GM12878 (cell line): ENCODE measurements around the gene SREK1. TPM values are rescaled to one million over a fixed set of nuclear protein-coding genes. Genes with fewer than 3 reads are reported as not detected.

ENCODE experiments used
- ATAC-seq: fragments of 200-7000 bp; cut with Tn5 transposase; 3 replicates; pipeline ENCODE4 v1.9.1; 2020; ENCODE audit warnings: mild to moderate bottlenecking, moderate library complexity
- BruUV-seq: library from RNA; stranded (reverse); fragments of 400-500 nt; replicated peaks from 2 replicates; lab custom pipeline; 2021; lab: Mats Ljungman, UMichigan
- CTCF ChIA-PET: fragments of 300-600 bp; sonication (Branson Sonifier 250); formaldehyde crosslinking; extraction: SDS; loops from one replicate; lab custom pipeline; 2021; ENCODE audit warnings: inconsistent platforms; lab: Yijun Ruan, JAX
- POLR2A ChIA-PET: fragments of 350-600 bp; formaldehyde crosslinking; extraction: SDS; loops from one replicate; lab custom pipeline; 2021; ENCODE audit warnings: inconsistent platforms; lab: Charles Lee
- RAD21 ChIA-PET: fragments of 300-600 bp; sonication (Branson Sonifier 250); formaldehyde crosslinking; loops from one replicate; lab custom pipeline; 2023; ENCODE audit warnings: antibody characterized with exemption; ENCODE audit not compliant: unreplicated experiment; lab: Charles Lee
- SMC1A ChIA-PET: fragments of 300-600 bp; sonication (Branson Sonifier 250); formaldehyde crosslinking; loops from one replicate; lab custom pipeline; 2023; ENCODE audit not compliant: unreplicated experiment, uncharacterized antibody; lab: Charles Lee
- DNase-seq: peaks from one replicate; pipeline ENCODE4 v3.0.0-alpha.2; 2011; ENCODE audit warnings: low read depth, low spot score
- FAIRE-seq: peaks from 3 replicates; lab custom pipeline; 2011; peaks lifted over from hg19 to GRCh38; lab: Jason Lieb, UNC
- H2AFZ ChIP-seq: 2 replicates; pipeline ENCODE4 v1.6.0; 2011; ENCODE audit warnings: low read depth, low read length, control low read depth; ENCODE audit not compliant: control insufficient read depth
- H3K27ac ChIP-seq: 2 replicates; pipeline ENCODE4 v1.5.1; 2011; ENCODE audit warnings: control low read depth; ENCODE audit not compliant: control insufficient read depth, insufficient read depth
- H3K27me3 ChIP-seq, 2 experiments: replicated peaks in 1 of 2; 2 replicates each; pipeline versions ENCODE4 v1.6.0 to v1.6.1; 2011; ENCODE audit warnings: low read length in 1 of 2; ENCODE audit not compliant: control insufficient read depth in 2 of 2, insufficient read depth in 2 of 2
- H3K36me3 ChIP-seq, 2 experiments: 2 replicates each; pipeline ENCODE4 v1.5.1; 2011; ENCODE audit warnings: low read length in 1 of 2; ENCODE audit not compliant: control insufficient read depth in 2 of 2, insufficient read depth in 2 of 2
- H3K4me1 ChIP-seq: 2 replicates; pipeline ENCODE4 v1.6.1; 2011; ENCODE audit warnings: mild to moderate bottlenecking, low read length, moderate library complexity, mixed read lengths; ENCODE audit not compliant: control insufficient read depth, insufficient read depth
- H3K4me2 ChIP-seq: 2 replicates; pipeline ENCODE4 v1.6.0; 2011; ENCODE audit warnings: control low read depth; ENCODE audit not compliant: control insufficient read depth, insufficient read depth
- H3K4me3 ChIP-seq: fragments of 200-600 bp; sonication (generic); 2 replicates; pipeline ENCODE4 v1.5.1; 2016
- H3K79me2 ChIP-seq: 2 replicates; pipeline ENCODE4 v1.6.0; 2011; ENCODE audit warnings: low read length; ENCODE audit not compliant: control insufficient read depth, insufficient read depth
- H3K9ac ChIP-seq: 2 replicates; pipeline ENCODE4 v1.8.0; 2011; ENCODE audit warnings: low read length, control low read depth, mixed read lengths; ENCODE audit not compliant: control insufficient read depth, insufficient read depth
- H3K9me3 ChIP-seq: replicated peaks from 3 replicates; pipeline ENCODE4 v1.5.1; 2011; ENCODE audit warnings: mild to moderate bottlenecking, low read length; ENCODE audit not compliant: control insufficient read depth, insufficient read depth
- H4K20me1 ChIP-seq: 2 replicates; pipeline ENCODE4 v1.6.0; 2011; ENCODE audit not compliant: control insufficient read depth, insufficient read depth
- EGR1 ChIP-seq, 2 experiments: IDR thresholded peaks; 1 replicate in 1 of 2; 2 replicates in 1 of 2; pipeline ENCODE4 v1.6.1; 2011 to 2012; ENCODE audit warnings: low read depth in 2 of 2, low read length in 2 of 2, borderline replicate concordance in 1 of 2, mild to moderate bottlenecking in 1 of 2, moderate library complexity in 1 of 2
- ELK1 ChIP-seq: IDR thresholded peaks from 2 replicates; pipeline ENCODE4 v1.6.1; 2012; ENCODE audit warnings: low read depth, low read length, improper control_type of control experiment
- EP300 ChIP-seq, 2 experiments: fragments of 150-350 bp in 1 of 2; IDR thresholded peaks; 2 replicates each; pipeline ENCODE4 v1.6.1; 2011 to 2012; ENCODE audit warnings: low read depth in 2 of 2, low read length in 2 of 2, borderline replicate concordance in 1 of 2, improper control_type of control experiment in 1 of 2, inconsistent platforms in 1 of 2; ENCODE audit not compliant: control insufficient read depth in 1 of 2
- ETV6 ChIP-seq, 2 experiments: fragments of 450-650 bp in 1 of 2; IDR thresholded peaks in 1 of 2; conservative IDR thresholded peaks in 1 of 2; 2 replicates each; pipeline ENCODE4 v1.6.1; 2014; ENCODE audit warnings: antibody characterized with exemption in 1 of 2, borderline replicate concordance in 1 of 2, low read depth in 1 of 2, mild to moderate bottlenecking in 1 of 2, moderate library complexity in 1 of 2
- KAT2A ChIP-seq: conservative IDR thresholded peaks from 2 replicates; pipeline ENCODE4 v1.6.1; 2011; ENCODE audit warnings: low read depth, low read length; ENCODE audit not compliant: control insufficient read depth
- KLF5 ChIP-seq: fragments of 450-650 bp; IDR thresholded peaks from 2 replicates; pipeline ENCODE4 v1.6.1; 2014; ENCODE audit warnings: mild to moderate bottlenecking; ENCODE audit not compliant: partially characterized antibody
- PBX3 ChIP-seq: IDR thresholded peaks from 2 replicates; pipeline ENCODE4 v1.6.1; 2011; ENCODE audit warnings: mild to moderate bottlenecking, low read depth, low read length, moderate library complexity; ENCODE audit not compliant: insufficient replicate concordance
- RFX5 ChIP-seq: IDR thresholded peaks from 2 replicates; pipeline ENCODE4 v1.6.1; 2011; ENCODE audit warnings: low read depth, low read length, improper control_type of control experiment
- SMARCA5 ChIP-seq: fragments of 450-650 bp; IDR thresholded peaks from 2 replicates; pipeline ENCODE4 v1.6.1; 2017; ENCODE audit warnings: mild to moderate bottlenecking
- TARDBP ChIP-seq: IDR thresholded peaks from 2 replicates; pipeline ENCODE4 v1.6.1; 2016; ENCODE audit warnings: borderline replicate concordance
- USF2 ChIP-seq: IDR thresholded peaks from 2 replicates; pipeline ENCODE4 v1.6.1; 2011; ENCODE audit warnings: low read depth, low read length, improper control_type of control experiment, borderline replicate concordance
- WGBS: methylation state at CpG from one replicate; pipeline ENCODE4 v1.1.6; 2016; ENCODE audit warnings: low lambda C conversion rate; ENCODE audit not compliant: insufficient replicate concordance, insufficient coverage; ENCODE audit errors: missing lambda C conversion rate; 5-methylcytosine and 5-hydroxymethylcytosine counted together
- in situ Hi-C: fragments of 300-500 bp; cut with MboI; formaldehyde crosslinking; loops from 9 replicates; pipeline ENCODE4 v1.14.3; 2018; ENCODE audit warnings: mixed read lengths
- intact Hi-C: fragments of 100-400 bp; cut with micrococcal nuclease; formaldehyde crosslinking; loops from one replicate; pipeline ENCODE4 v1.14.2; 2022; ENCODE audit not compliant: unreplicated experiment
- polyA plus RNA-seq, 11 experiments: library from polyadenylated mRNA; depleted of rRNA in 4 of 11; unstranded in 6 of 11; stranded (reverse) in 5 of 11; fragments of >200 nt; fragmentation: Nextera tagmentation in 4 of 11; fragmentation: Illumina TruSeq in 1 of 11; extraction: Ambion mirVana in 4 of 11; extraction: Trizol in 1 of 11; gene quantifications; 1 replicate in 1 of 11; 2 replicates in 10 of 11; pipeline versions ENCODE4 v1.2.1 to v1.2.3, GENCODE V29; 2011 to 2016; ENCODE audit warnings: inconsistent platforms in 2 of 11, missing spikeins in 2 of 11, low read depth in 1 of 11
- total RNA-seq, 4 experiments: library from RNA; depleted of rRNA in 3 of 4; stranded (reverse); fragments of >200 nt in 3 of 4; fragmentation: Illumina TruSeq in 1 of 4; extraction: Trizol in 1 of 4; gene quantifications; 2 replicates each; pipeline versions ENCODE4 v1.2.1 to v1.2.3, GENCODE V29; 2013 to 2021

SREK1 gene
- total and polyA plus RNA-seq, 10 of the 15 experiments (the other 5 are each of a cell fraction or from before 2014, with no cell fraction given) = 30.7 to 100 (median 61.5) TPM

GRCh38 chr5:66178799-66179198 is 34.7 kb downstream of the SREK1 start:
- ATAC-seq (no peak), DNase-seq (no peak), FAIRE-seq (no peak)
- in situ Hi-C loops = no loop called here
- ChIA-PET RAD21 (no interaction called here), SMC1A (no interaction called here), POLR2A (no interaction called here), CTCF (no interaction called here)
- no peak overlapping the region for H3K27ac ChIP-seq
- no peaks in the 10 kb centered on the region for H3K27me3 ChIP-seq
- no peaks in the 10 kb centered on the region for H3K9me3 ChIP-seq
- WGBS = 94% methylated on average over 1 of the region's 1 CpG
- peaks cover 2 to 26% of the 10 kb centered on the region in 2 experiments; a peak in 3 of 4 replicates for H3K36me3 ChIP-seq
- H3K4me3 ChIP-seq = no peak overlapping the region
- no peaks in the 10 kb centered on the region for H3K79me2 ChIP-seq
- H3K4me1 ChIP-seq = no peaks in the 10 kb centered on the region
- intact Hi-C loops = no loop called here
- TF ChIP-seq EGR1 (IDR thresholded peaks at IDR 0.05; ENCODE audit: borderline replicate concordance in 1 of 2, low read depth in 2 of 2, low read length in 2 of 2) = no peak
- no peak for TF ChIP-seq KLF5
- no peak overlapping the region for H2AFZ ChIP-seq
- no peaks in the 10 kb centered on the region; the same call in 1 of the 2 replicates for H4K20me1 ChIP-seq
- BruUV-seq = TSS peak; percentile 58
- no peak overlapping the region for H3K9ac ChIP-seq
- no peak overlapping the region for H3K4me2 ChIP-seq

- Histone ChIP-seq H3K4me1 (no peaks in the 10 kb centered on the region), H3K27me3 (no peaks in the 10 kb centered on the region), H3K79me2 (no peaks in the 10 kb centered on the region), H3K9me3 (no peaks in the 10 kb centered on the region), H3K27ac (no peak overlapping the region), H4K20me1 (no peaks in the 10 kb centered on the region; the same call in 1 of the 2 replicates), H3K4me3 (no peak overlapping the region), H2AFZ (no peak overlapping the region), H3K36me3 (peaks cover 2 to 26% of the 10 kb centered on the region in 2 experiments; a peak in 3 of 4 replicates), H3K4me2 (no peak overlapping the region), H3K9ac (no peak overlapping the region)
- CTCF ChIA-PET = interaction anchor here (1.3 to 1.9 kb wide), 3 partner anchors 8 to 127 kb away, joined by 4 to 7 read pairs (median 7); no protein-coding TSS in a partner anchor
- POLR2A ChIA-PET = no interaction called here
- in situ Hi-C loops = no loop called here
- RAD21 ChIA-PET = no interaction called here
- 100% methylated on average over 1 of the region's 1 CpG for WGBS
- ATAC-seq (no peak; the same call in 2 of the 3 replicates), DNase-seq (no peak), FAIRE-seq (no peak)
- SMC1A ChIA-PET = interaction anchor here (1.1 kb wide), 2 partner anchors 14 to 43 kb away, joined by 3 read pairs; no protein-coding TSS in a partner anchor
- intact Hi-C loops = no loop called here
- no TSS peak for BruUV-seq
- TF ChIP-seq TARDBP (no peak), PBX3 (no peak), USF2 (no peak), ELK1 (no peak), KAT2A (no peak), ETV6 (conservative IDR thresholded peaks at IDR 0.05 in 1 of 2, IDR thresholded peaks at IDR 0.05 in 1 of 2; ENCODE audit: borderline replicate concordance in 1 of 2, low read depth in 1 of 2) (no peak), EP300 (IDR thresholded peaks at IDR 0.05; ENCODE audit: borderline replicate concordance in 1 of 2, control insufficient read depth in 1 of 2, low read depth in 2 of 2, low read length in 2 of 2) (no peak), SMARCA5 (no peak), RFX5 (no peak)
Measured at GRCh38 chr5:66179297-66180051, 35.4 kb downstream of the SREK1 start.
